Endothelial cell of umbilical vein (primary cell): ENCODE measurements around the gene PRAMEF1. TPM values are rescaled to one million over a fixed set of nuclear protein-coding genes. Genes with fewer than 3 reads are reported as not detected.

ENCODE experiments used
- BruUV-seq: library from RNA; stranded (reverse); fragments of 400-500 nt; replicated peaks from 2 replicates; lab custom pipeline; 2021; lab: Mats Ljungman, UMichigan
- CTCF ChIA-PET: fragments of 300-600, 350-600 bp; sonication (Branson Sonifier 250); formaldehyde crosslinking; loops from one replicate; lab custom pipeline; 2021; ENCODE audit warnings: antibody characterized with exemption, inconsistent platforms; lab: Charles Lee
- POLR2A ChIA-PET: fragments of 300-600, 350-600 bp; sonication (Branson Sonifier 250); formaldehyde crosslinking; loops from one replicate; lab custom pipeline; 2021; ENCODE audit warnings: antibody characterized with exemption, inconsistent platforms; lab: Charles Lee
- DNase-seq: peaks from one replicate; pipeline ENCODE4 v3.0.0-alpha.2; 2011; ENCODE audit warnings: low read depth, low spot score
- FAIRE-seq: peaks from 2 replicates; lab custom pipeline; 2011; peaks lifted over from hg19 to GRCh38; lab: Jason Lieb, UNC
- H2AFZ ChIP-seq: 2 replicates; pipeline ENCODE4 v1.6.0; 2012; ENCODE audit warnings: low read depth, low read length, control low read depth, inconsistent platforms
- H3K27ac ChIP-seq: 2 replicates; pipeline ENCODE4 v1.5.1; 2011; ENCODE audit warnings: low read depth, mild to moderate bottlenecking, control low read depth, low read length, moderate library complexity; ENCODE audit not compliant: insufficient read depth
- H3K27me3 ChIP-seq, 2 experiments: 2 replicates each; pipeline versions ENCODE4 v1.6.0 to v1.6.1; 2011; ENCODE audit warnings: low read length in 2 of 2, mixed read lengths in 1 of 2; ENCODE audit not compliant: control insufficient read depth in 2 of 2, insufficient read depth in 2 of 2
- H3K36me3 ChIP-seq, 2 experiments: 2 replicates in 1 of 2; 3 replicates in 1 of 2; pipeline ENCODE4 v1.5.1; 2011; ENCODE audit warnings: low read length in 2 of 2, mild to moderate bottlenecking in 1 of 2, moderate library complexity in 1 of 2; ENCODE audit not compliant: control insufficient read depth in 2 of 2, insufficient read depth in 2 of 2; ENCODE audit errors: extremely low read depth in 1 of 2
- H3K4me1 ChIP-seq: 3 replicates; pipeline ENCODE4 v1.5.1; 2011; ENCODE audit warnings: mild to moderate bottlenecking, low read length; ENCODE audit not compliant: control insufficient read depth, insufficient read depth; ENCODE audit errors: extremely low read depth
- H3K4me2 ChIP-seq: 2 replicates; pipeline ENCODE4 v1.6.1; 2011; ENCODE audit warnings: low read length, control low read depth, mixed read lengths; ENCODE audit not compliant: insufficient read depth
- H3K4me3 ChIP-seq, 3 experiments: fragments of 200-600 bp in 1 of 3; sonication (generic), shearing (Covaris generic) in 1 of 3; replicated peaks in 1 of 3; 2 replicates each; pipeline ENCODE4 v1.5.1; 2011 to 2016; ENCODE audit warnings: control low read depth in 3 of 3, low read length in 3 of 3, mild to moderate bottlenecking in 2 of 3, inconsistent platforms in 1 of 3, low read depth in 1 of 3, moderate library complexity in 1 of 3; ENCODE audit not compliant: insufficient read depth in 1 of 3
- H3K79me2 ChIP-seq: 2 replicates; pipeline ENCODE4 v1.6.0; 2012; ENCODE audit warnings: low read length, inconsistent platforms; ENCODE audit not compliant: control insufficient read depth, insufficient read depth
- H3K9ac ChIP-seq: replicated peaks from 2 replicates; pipeline ENCODE3; 2011; ENCODE audit warnings: low read length, control low read depth; ENCODE audit not compliant: insufficient read depth; ENCODE audit errors: extremely low read depth
- H3K9me1 ChIP-seq: replicated peaks from 3 replicates; pipeline ENCODE4 v1.6.0; 2011; ENCODE audit warnings: mild to moderate bottlenecking, low read length; ENCODE audit not compliant: control insufficient read depth, insufficient read depth; ENCODE audit errors: extremely low read depth
- H3K9me3 ChIP-seq: replicated peaks from 2 replicates; pipeline ENCODE4 v1.5.1; 2012; ENCODE audit warnings: low read length, inconsistent platforms; ENCODE audit not compliant: control insufficient read depth, insufficient read depth
- H4K20me1 ChIP-seq: replicated peaks from 2 replicates; pipeline ENCODE3; 2011; ENCODE audit warnings: mild to moderate bottlenecking, low read length; ENCODE audit not compliant: control insufficient read depth, insufficient read depth; ENCODE audit errors: extremely low read depth
- EZH2 ChIP-seq: IDR thresholded peaks from 2 replicates; pipeline ENCODE4 v1.6.1; 2012; ENCODE audit warnings: borderline replicate concordance, low read depth, mild to moderate bottlenecking, moderate library complexity, low read length, inconsistent platforms; ENCODE audit not compliant: severe bottlenecking
- FOS ChIP-seq: IDR thresholded peaks from 2 replicates; pipeline ENCODE4 v1.6.1; 2011; ENCODE audit warnings: mild to moderate bottlenecking, low read length, moderate library complexity, borderline replicate concordance; ENCODE audit not compliant: insufficient read depth
- GATA2 ChIP-seq: IDR thresholded peaks from 2 replicates; pipeline ENCODE4 v1.7.0; 2011; ENCODE audit warnings: low read depth, mild to moderate bottlenecking, moderate library complexity, mixed read lengths, low read length; ENCODE audit not compliant: insufficient read length, insufficient read depth
- JUN ChIP-seq: IDR thresholded peaks from 2 replicates; pipeline ENCODE4 v1.6.1; 2011; ENCODE audit warnings: borderline replicate concordance, low read depth; ENCODE audit not compliant: insufficient read length, insufficient read depth
- MYC ChIP-seq: IDR thresholded peaks from one replicate; pipeline ENCODE4 v1.6.1; 2011; ENCODE audit warnings: mild to moderate bottlenecking, low read depth, low read length
- POLR2A ChIP-seq: IDR thresholded peaks from 2 replicates; pipeline ENCODE4 v1.6.1; 2012; ENCODE audit warnings: low read depth, mild to moderate bottlenecking, control low read depth, low read length
- POLR2AphosphoS5 ChIP-seq: IDR thresholded peaks from 2 replicates; pipeline ENCODE4 v1.6.1; 2012; ENCODE audit warnings: low read depth, mild to moderate bottlenecking, control low read depth, low read length, moderate library complexity; ENCODE audit not compliant: insufficient read depth
- dilution Hi-C: fragments of 300-500 bp; cut with MboI; formaldehyde crosslinking; loops from one replicate; pipeline ENCODE4 v1.15.0; 2019; ENCODE audit warnings: low sequenced_read_pairs; ENCODE audit not compliant: extremely low pct_ligation_motif_present
- intact Hi-C: fragments of 100-400 bp; cut with micrococcal nuclease; formaldehyde crosslinking; loops from one replicate; pipeline ENCODE4 v1.10.0; 2022
- polyA plus RNA-seq, 4 experiments: library from polyadenylated mRNA; depleted of rRNA in 3 of 4; stranded (reverse) in 3 of 4; unstranded in 1 of 4; fragments of >200 nt; gene quantifications; 2 replicates each; pipeline versions ENCODE4 v1.2.1 to v1.2.3, GENCODE V29; 2011 to 2012; ENCODE audit warnings: missing spikeins in 1 of 4
- total RNA-seq: library from RNA; stranded (reverse); gene quantifications from 2 replicates; pipeline ENCODE4 v1.2.3, GENCODE V29; 2021
- TF ChIP-seq, protein P1 (sequence below): IDR thresholded peaks from 2 replicates; pipeline ENCODE4 v1.6.1; 2011; ENCODE audit not compliant: insufficient read depth, insufficient read length
- TF ChIP-seq, protein P2 (sequence below), 2 donors: IDR thresholded peaks; 1 replicate in 1 of 2; 2 replicates in 1 of 2; pipeline ENCODE4 v1.5.1; 2011; ENCODE audit warnings: low read length in 2 of 2, mild to moderate bottlenecking in 2 of 2, moderate library complexity in 2 of 2, control low read depth in 1 of 2, inconsistent platforms in 1 of 2, low read depth in 1 of 2; ENCODE audit not compliant: insufficient read depth in 1 of 2; ENCODE audit errors: extremely low read depth in 1 of 2

The PRAMEF1 gene
- total and polyA plus RNA-seq, 2 donors (not counting 3 experiments of a cell fraction or from before 2014, with no cell fraction given), result not detected

GRCh38 chr1:12760256-12760795 is 30.9 kb upstream of the PRAMEF1 start:
- no peak overlapping the region for H2AFZ ChIP-seq
- intact Hi-C loops (no loop called here), dilution Hi-C loops (no loop called here)
- ChIA-PET CTCF (no interaction called here), POLR2A (no interaction called here)
- H3K9me1 ChIP-seq, result no peaks in the 10 kb centered on the region
- FAIRE-seq, result no peak
- no TSS peak for BruUV-seq
- no peak for TF ChIP-seq POLR2AphosphoS5
- TF ChIP-seq, protein P1, sequence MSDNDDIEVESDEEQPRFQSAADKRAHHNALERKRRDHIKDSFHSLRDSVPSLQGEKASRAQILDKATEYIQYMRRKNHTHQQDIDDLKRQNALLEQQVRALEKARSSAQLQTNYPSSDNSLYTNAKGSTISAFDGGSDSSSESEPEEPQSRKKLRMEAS, result no peak
- no peak for TF ChIP-seq JUN
- no peak for TF ChIP-seq EZH2
- TF ChIP-seq GATA2, result no peak
- no peak for TF ChIP-seq FOS
- no peak for TF ChIP-seq POLR2A
- no peaks in the 10 kb centered on the region for H4K20me1 ChIP-seq
- H3K4me1 ChIP-seq, result no peaks in the 10 kb centered on the region
- H3K27me3 ChIP-seq, result no peaks in the 10 kb centered on the region
- H3K79me2 ChIP-seq, result no peaks in the 10 kb centered on the region
- H3K36me3 ChIP-seq, result no peaks in the 10 kb centered on the region
- no peak overlapping the region for H3K9ac ChIP-seq
- no peak overlapping the region for H3K4me2 ChIP-seq
- H3K27ac ChIP-seq, result no peak overlapping the region
- no peak overlapping the region for H3K4me3 ChIP-seq
- no peak for DNase-seq
- no peaks in the 10 kb centered on the region for H3K9me3 ChIP-seq

DNA sequence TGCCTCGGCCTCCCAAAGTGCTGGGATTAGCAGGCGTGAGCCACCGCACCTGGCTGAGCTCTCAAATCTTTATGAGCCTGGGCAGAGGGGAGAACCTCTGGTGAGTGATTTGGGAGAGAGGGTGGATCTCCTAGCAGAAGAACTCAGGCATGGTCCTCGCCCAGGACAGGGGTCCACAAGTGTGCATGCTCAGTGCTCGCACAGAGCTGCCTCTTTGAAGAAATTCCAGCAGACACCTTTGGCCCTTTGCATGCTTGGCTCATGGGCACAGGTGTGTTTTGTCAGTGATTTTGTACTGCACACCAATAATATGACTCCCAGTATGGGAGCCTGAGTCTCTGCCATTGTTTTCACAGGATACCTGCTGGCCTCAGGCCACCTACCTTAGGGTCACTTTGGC is 29.4 kb upstream of the PRAMEF1 start:
- Histone ChIP-seq H4K20me1 (no peaks in the 10 kb centered on the region), H2AFZ (no peak overlapping the region)
- TF ChIP-seq, protein P2, sequence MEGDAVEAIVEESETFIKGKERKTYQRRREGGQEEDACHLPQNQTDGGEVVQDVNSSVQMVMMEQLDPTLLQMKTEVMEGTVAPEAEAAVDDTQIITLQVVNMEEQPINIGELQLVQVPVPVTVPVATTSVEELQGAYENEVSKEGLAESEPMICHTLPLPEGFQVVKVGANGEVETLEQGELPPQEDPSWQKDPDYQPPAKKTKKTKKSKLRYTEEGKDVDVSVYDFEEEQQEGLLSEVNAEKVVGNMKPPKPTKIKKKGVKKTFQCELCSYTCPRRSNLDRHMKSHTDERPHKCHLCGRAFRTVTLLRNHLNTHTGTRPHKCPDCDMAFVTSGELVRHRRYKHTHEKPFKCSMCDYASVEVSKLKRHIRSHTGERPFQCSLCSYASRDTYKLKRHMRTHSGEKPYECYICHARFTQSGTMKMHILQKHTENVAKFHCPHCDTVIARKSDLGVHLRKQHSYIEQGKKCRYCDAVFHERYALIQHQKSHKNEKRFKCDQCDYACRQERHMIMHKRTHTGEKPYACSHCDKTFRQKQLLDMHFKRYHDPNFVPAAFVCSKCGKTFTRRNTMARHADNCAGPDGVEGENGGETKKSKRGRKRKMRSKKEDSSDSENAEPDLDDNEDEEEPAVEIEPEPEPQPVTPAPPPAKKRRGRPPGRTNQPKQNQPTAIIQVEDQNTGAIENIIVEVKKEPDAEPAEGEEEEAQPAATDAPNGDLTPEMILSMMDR (IDR thresholded peaks at IDR 0.05; ENCODE audit: extremely low read depth in 1 of 2, insufficient read depth in 1 of 2, low read depth in 1 of 2, low read length in 2 of 2), result no peak
- TF ChIP-seq FOS, result no peak
- TF ChIP-seq GATA2, result no peak
- no peak for TF ChIP-seq EZH2
- TF ChIP-seq POLR2A, result no peak
- no peak for TF ChIP-seq JUN
- no peak for TF ChIP-seq MYC
- TF ChIP-seq, protein P1, result no peak
- TF ChIP-seq POLR2AphosphoS5, result no peak

More for the DNA sequence above, 29.4 kb upstream of the PRAMEF1 start:
- Histone ChIP-seq H3K27me3 (no peaks in the 10 kb centered on the region), H3K4me3 (no peak overlapping the region), H3K9me1 (no peaks in the 10 kb centered on the region), H3K79me2 (no peaks in the 10 kb centered on the region), H3K4me2 (no peak overlapping the region), H3K9me3 (no peaks in the 10 kb centered on the region), H3K36me3 (no peaks in the 10 kb centered on the region), H3K27ac (no peak overlapping the region), H3K4me1 (no peaks in the 10 kb centered on the region), H3K9ac (no peak overlapping the region)
- intact Hi-C loops, result no loop called here
- no TSS peak for BruUV-seq
- ChIA-PET CTCF (no interaction called here), POLR2A (no interaction called here)
- no peak for FAIRE-seq
- no peak for DNase-seq
- dilution Hi-C loops, result no loop called here
